ENCODE results near the gene KCNE4.

DNA sequence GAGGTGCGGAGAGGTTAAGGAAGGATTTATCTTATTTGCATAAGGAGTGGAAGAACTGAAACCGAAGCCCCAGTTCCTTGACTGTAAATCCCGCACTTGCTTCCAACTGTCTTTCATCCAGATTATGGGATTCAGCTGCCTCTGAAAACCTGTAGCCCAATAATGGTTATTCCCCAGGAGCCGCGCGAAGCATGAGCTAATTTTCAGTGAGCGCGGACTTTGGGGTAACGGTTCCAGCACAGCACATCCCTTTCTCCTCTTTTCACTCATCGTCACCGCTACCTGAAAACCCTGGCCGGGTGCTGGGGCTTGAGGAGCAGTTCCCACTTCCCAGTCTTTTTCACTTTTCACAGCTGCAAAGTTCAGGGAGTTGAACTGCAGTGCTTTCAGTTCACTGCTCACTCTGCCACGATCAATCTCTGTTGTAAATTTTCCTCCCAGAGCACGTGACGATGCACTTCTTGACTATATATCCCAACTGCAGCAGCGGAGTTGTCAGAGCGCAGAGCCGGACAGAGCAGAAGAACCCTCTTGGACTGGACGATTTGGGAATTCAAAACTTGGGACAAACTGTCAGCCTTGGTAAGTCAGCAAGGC lies at the start of gene KCNE4:
- TF ChIP-seq CTCF (IDR thresholded peaks at IDR 0.05; ENCODE audit: low read depth, low read length, missing input control) = no peak
- TF ChIP-seq REST (IDR thresholded peaks at IDR 0.05) = no peak
- no peak for TF ChIP-seq MAX (IDR thresholded peaks at IDR 0.05)
- no peak for TF ChIP-seq ATF3 (IDR thresholded peaks at IDR 0.05)
- no peak for TF ChIP-seq RXRA (IDR thresholded peaks at IDR 0.05)
- TF ChIP-seq TAF1 (conservative IDR thresholded peaks at IDR 0.05) = peak; percentile 36
- no peak for TF ChIP-seq RAD21 (IDR thresholded peaks at IDR 0.05)
- TF ChIP-seq, protein P1, sequence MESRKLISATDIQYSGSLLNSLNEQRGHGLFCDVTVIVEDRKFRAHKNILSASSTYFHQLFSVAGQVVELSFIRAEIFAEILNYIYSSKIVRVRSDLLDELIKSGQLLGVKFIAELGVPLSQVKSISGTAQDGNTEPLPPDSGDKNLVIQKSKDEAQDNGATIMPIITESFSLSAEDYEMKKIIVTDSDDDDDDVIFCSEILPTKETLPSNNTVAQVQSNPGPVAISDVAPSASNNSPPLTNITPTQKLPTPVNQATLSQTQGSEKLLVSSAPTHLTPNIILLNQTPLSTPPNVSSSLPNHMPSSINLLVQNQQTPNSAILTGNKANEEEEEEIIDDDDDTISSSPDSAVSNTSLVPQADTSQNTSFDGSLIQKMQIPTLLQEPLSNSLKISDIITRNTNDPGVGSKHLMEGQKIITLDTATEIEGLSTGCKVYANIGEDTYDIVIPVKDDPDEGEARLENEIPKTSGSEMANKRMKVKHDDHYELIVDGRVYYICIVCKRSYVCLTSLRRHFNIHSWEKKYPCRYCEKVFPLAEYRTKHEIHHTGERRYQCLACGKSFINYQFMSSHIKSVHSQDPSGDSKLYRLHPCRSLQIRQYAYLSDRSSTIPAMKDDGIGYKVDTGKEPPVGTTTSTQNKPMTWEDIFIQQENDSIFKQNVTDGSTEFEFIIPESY (IDR thresholded peaks at IDR 0.05) = no peak
- TF ChIP-seq HNF4A (conservative IDR thresholded peaks at IDR 0.05) = no peak
- no peak for TF ChIP-seq JUND (IDR thresholded peaks at IDR 0.05)
- no peak for TF ChIP-seq YY1 (IDR thresholded peaks at IDR 0.05)
- no peak for TF ChIP-seq FOXA2 (IDR thresholded peaks at IDR 0.05)

Measured in liver (tissue), 3 donors.